HepG2 (cell line): ENCODE measurements around the gene OSCP1. TPM values are rescaled to one million over a fixed set of nuclear protein-coding genes. Genes with fewer than 3 reads are reported as not detected.

Experiments
- RORA ChIP-seq: sonication (generic); formaldehyde crosslinking; IDR thresholded peaks from 2 replicates; pipeline ENCODE4 v1.5.0; 2020; ENCODE audit warnings: mild to moderate bottlenecking, missing genetic modification reagents, moderate library complexity
- SUZ12 ChIP-seq: fragments of 150-350 bp; IDR thresholded peaks from 2 replicates; pipeline ENCODE4 v1.6.1; 2014; ENCODE audit warnings: low read depth, low read length
- XRCC5 ChIP-seq: fragments of 200-400 bp; formaldehyde crosslinking; optimal IDR thresholded peaks from 2 replicates; pipeline ENCODE3; 2017; ENCODE audit warnings: mild to moderate bottlenecking, low read length
- ZBTB42 ChIP-seq: sonication (generic); formaldehyde crosslinking; IDR thresholded peaks from 2 replicates; pipeline ENCODE4 v1.5.0; 2020; ENCODE audit warnings: mild to moderate bottlenecking, missing genetic modification reagents
- ZNF496 ChIP-seq: sonication (generic); formaldehyde crosslinking; IDR thresholded peaks from 2 replicates; pipeline ENCODE4 v1.8.1; 2023; ENCODE audit warnings: mild to moderate bottlenecking, moderate library complexity, missing genetic modification reagents; ENCODE audit not compliant: insufficient replicate concordance
- ZNF564 ChIP-seq: sonication (generic); formaldehyde crosslinking; IDR thresholded peaks from 2 replicates; pipeline ENCODE4 v1.8.1; 2023; ENCODE audit warnings: mild to moderate bottlenecking, missing genetic modification reagents
- ZNF607 ChIP-seq: sonication (generic); formaldehyde crosslinking; IDR thresholded peaks from 2 replicates; pipeline ENCODE4 v1.5.1; 2020; ENCODE audit warnings: missing genetic modification reagents, mild to moderate bottlenecking, borderline replicate concordance
- ZZZ3 ChIP-seq: sonication (generic); formaldehyde crosslinking; IDR thresholded peaks from 2 replicates; pipeline ENCODE4 v1.4.0; 2020; ENCODE audit warnings: missing genetic modification reagents, mild to moderate bottlenecking, borderline replicate concordance
- polyA plus RNA-seq, 8 experiments: library from polyadenylated mRNA; depleted of rRNA in 3 of 8; stranded (reverse) in 7 of 8; unstranded in 1 of 8; fragments of >200 nt; fragmentation: Illumina TruSeq in 4 of 8; extraction: Trizol in 4 of 8; gene quantifications; 2 replicates each; pipeline versions ENCODE4 v1.2.1 to v1.2.3, GENCODE V29; 2011 to 2016; ENCODE audit warnings: low read depth in 4 of 8, missing spikeins in 1 of 8, mixed read lengths in 1 of 8; ENCODE audit not compliant: insufficient read depth in 1 of 8
- total RNA-seq, 5 experiments: library from RNA; depleted of rRNA; stranded (reverse); fragments of >200 nt; fragmentation: Illumina TruSeq; extraction: Trizol; gene quantifications; 2 replicates each; pipeline ENCODE4 v1.2.3, GENCODE V29; 2016; ENCODE audit warnings: low read depth in 1 of 5
- TF ChIP-seq, protein P1 (sequence below), 2 experiments: sonication (generic) in 1 of 2; formaldehyde crosslinking in 1 of 2; IDR thresholded peaks; 2 replicates each; pipeline versions ENCODE4 v1.6.1 to v1.9.0; 2014 to 2022; ENCODE audit warnings: antibody characterized with exemption in 1 of 2, borderline replicate concordance in 1 of 2, inconsistent platforms in 1 of 2, low read depth in 1 of 2, missing genetic modification reagents in 1 of 2
- TF ChIP-seq, protein P2 (sequence below): sonication (generic); formaldehyde crosslinking; IDR thresholded peaks from 2 replicates; pipeline ENCODE4 v1.8.0; 2022; ENCODE audit warnings: mild to moderate bottlenecking, missing genetic modification reagents
- TF ChIP-seq, protein P3 (sequence below): sonication (generic); formaldehyde crosslinking; IDR thresholded peaks from 2 replicates; pipeline ENCODE4 v1.4.0; 2020; ENCODE audit warnings: mild to moderate bottlenecking, missing genetic modification reagents

The OSCP1 gene
- total and polyA plus RNA-seq, 2 of the 13 experiments (the other 11 are each of a cell fraction or from before 2014, with no cell fraction given): 0.60 to 0.84 TPM

DNA sequence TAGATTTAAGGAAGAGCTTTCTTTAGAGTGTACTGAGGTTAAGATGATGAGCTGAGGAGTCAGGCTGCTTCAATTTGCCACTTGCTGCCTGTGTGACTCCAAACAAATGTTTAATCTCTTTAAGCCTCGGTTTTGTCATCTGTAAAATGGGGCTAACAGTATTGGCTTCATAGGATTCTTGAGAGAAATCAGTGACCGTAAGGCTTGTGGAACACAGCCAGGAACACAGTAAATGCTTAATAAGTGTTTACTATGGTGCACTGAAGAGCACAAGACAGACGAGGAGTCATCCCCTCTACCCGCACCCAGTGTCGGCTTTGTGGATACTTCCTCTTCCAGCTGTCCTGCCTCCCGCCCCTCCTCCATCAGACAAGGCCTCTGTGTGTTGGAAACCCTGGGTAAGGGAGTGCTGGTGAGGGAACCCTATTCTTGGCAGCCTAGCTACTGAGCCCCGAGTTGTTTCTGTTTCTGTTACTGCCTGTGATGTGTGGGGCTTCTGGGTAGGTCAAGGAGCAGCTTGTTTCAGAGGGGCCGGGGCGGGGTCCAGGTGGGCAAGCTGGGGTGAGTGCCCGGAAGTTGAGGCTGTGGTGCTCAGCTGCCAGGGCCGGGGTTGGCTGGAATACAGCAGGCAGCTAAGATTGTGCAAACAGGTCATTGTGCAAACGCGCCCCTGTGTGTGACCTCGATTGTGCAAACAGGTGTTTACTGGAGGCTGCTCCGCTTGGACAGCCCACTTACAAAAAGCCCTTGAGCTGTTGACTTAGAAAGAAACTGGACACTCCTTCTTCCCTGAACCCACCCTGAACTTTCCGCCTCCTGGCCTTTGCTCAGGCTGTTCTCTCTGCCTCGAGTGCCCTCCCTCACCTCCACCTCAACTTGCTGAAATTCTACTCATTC, 36.4 kb upstream of the OSCP1 start (continued):
- TF ChIP-seq, protein P1, sequence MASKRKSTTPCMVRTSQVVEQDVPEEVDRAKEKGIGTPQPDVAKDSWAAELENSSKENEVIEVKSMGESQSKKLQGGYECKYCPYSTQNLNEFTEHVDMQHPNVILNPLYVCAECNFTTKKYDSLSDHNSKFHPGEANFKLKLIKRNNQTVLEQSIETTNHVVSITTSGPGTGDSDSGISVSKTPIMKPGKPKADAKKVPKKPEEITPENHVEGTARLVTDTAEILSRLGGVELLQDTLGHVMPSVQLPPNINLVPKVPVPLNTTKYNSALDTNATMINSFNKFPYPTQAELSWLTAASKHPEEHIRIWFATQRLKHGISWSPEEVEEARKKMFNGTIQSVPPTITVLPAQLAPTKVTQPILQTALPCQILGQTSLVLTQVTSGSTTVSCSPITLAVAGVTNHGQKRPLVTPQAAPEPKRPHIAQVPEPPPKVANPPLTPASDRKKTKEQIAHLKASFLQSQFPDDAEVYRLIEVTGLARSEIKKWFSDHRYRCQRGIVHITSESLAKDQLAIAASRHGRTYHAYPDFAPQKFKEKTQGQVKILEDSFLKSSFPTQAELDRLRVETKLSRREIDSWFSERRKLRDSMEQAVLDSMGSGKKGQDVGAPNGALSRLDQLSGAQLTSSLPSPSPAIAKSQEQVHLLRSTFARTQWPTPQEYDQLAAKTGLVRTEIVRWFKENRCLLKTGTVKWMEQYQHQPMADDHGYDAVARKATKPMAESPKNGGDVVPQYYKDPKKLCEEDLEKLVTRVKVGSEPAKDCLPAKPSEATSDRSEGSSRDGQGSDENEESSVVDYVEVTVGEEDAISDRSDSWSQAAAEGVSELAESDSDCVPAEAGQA (IDR thresholded peaks at IDR 0.05; ENCODE audit: low read depth): 0 out of 2 replicates have a peak, but pooled peaks have one; percentile 54
- TF ChIP-seq, protein P1 (CRISPR knock-in tag; IDR thresholded peaks at IDR 0.05; ENCODE audit: borderline replicate concordance): no peak; the same call in 1 of the 2 replicates
- TF ChIP-seq ZNF564 (CRISPR knock-in tag): peak; percentile 88
- 0 out of 2 replicates have a peak, but pooled peaks have one; percentile 76 for TF ChIP-seq ZBTB42 (CRISPR knock-in tag)
- TF ChIP-seq, protein P2, sequence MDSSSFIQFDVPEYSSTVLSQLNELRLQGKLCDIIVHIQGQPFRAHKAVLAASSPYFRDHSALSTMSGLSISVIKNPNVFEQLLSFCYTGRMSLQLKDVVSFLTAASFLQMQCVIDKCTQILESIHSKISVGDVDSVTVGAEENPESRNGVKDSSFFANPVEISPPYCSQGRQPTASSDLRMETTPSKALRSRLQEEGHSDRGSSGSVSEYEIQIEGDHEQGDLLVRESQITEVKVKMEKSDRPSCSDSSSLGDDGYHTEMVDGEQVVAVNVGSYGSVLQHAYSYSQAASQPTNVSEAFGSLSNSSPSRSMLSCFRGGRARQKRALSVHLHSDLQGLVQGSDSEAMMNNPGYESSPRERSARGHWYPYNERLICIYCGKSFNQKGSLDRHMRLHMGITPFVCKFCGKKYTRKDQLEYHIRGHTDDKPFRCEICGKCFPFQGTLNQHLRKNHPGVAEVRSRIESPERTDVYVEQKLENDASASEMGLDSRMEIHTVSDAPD (CRISPR knock-in tag): no peak; the same call in 1 of the 2 replicates
- 0 out of 2 replicates have a peak, but pooled peaks have one; percentile 28 for TF ChIP-seq ZZZ3 (CRISPR knock-in tag)
- peak; percentile 68; the same call in 1 of the 2 replicates for TF ChIP-seq ZNF607
- no peak for TF ChIP-seq ZNF496 (CRISPR knock-in tag)
- no peak for TF ChIP-seq RORA (CRISPR knock-in tag)
- no peak for TF ChIP-seq SUZ12
- TF ChIP-seq, protein P3, sequence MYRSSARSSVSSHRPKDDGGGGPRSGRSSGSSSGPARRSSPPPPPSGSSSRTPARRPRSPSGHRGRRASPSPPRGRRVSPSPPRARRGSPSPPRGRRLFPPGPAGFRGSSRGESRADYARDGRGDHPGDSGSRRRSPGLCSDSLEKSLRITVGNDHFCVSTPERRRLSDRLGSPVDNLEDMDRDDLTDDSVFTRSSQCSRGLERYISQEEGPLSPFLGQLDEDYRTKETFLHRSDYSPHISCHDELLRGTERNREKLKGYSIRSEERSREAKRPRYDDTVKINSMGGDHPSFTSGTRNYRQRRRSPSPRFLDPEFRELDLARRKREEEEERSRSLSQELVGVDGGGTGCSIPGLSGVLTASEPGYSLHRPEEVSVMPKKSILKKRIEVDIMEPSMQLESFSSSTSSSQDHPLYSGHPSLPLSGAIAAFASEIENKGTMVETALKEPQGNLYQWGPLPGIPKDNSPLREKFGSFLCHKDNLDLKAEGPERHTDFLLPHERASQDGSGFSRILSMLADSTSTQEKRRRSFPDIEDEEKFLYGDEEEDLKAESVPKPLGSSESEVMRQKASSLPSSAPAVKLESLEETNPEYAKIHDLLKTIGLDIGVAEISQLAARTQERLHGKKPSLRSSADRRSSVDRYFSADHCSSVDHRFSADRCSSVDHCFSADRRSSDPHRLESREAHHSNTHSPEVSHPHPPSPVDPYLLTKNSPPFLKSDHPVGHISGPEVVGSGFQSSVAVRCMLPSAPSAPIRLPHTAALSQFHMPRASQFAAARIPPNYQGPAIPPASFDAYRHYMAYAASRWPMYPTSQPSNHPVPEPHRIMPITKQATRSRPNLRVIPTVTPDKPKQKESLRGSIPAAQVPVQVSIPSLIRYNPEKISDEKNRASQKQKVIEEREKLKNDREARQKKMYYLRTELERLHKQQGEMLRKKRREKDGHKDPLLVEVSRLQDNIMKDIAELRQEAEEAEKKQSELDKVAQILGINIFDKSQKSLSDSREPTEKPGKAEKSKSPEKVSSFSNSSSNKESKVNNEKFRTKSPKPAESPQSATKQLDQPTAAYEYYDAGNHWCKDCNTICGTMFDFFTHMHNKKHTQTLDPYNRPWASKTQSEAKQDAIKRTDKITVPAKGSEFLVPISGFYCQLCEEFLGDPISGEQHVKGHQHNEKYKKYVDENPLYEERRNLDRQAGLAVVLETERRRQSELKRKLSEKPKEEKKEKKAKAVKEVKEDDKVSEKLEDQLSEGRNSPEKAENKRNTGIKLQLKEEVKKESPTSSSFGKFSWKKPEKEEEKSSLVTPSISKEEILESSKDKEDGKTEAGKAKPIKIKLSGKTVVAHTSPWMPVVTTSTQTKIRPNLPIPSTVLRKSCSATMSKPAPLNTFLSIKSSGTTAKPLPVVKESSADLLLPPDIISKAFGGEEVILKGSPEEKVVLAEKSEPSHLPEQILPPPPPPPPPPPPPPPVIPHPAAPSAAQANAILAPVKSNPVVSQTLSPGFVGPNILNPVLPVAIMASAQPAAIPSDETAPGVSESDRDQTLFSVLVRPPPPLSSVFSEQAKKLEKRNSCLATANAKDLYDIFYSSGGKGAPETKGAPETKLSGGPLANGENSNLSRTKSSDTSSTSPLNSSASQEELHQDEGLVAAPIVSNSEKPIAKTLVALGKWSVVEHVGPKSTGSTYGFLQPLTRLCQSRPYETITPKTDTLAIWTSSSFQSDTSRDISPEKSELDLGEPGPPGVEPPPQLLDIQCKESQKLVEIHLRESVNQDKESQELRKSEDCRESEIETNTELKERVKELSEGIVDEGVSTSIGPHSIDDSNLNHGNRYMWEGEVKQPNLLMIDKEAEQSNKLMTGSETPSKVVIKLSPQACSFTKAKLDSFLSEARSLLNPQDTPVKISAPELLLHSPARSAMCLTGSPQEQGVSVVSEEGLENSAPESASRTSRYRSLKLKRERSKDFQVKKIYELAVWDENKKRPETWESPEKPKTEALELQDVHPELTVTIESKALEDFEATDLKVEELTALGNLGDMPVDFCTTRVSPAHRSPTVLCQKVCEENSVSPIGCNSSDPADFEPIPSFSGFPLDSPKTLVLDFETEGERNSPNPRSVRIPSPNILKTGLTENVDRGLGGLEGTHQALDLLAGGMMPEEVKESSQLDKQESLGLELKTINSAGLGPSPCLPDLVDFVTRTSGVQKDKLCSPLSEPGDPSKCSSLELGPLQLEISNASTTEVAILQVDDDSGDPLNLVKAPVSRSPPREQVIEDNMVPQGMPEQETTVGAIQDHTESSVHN (CRISPR knock-in tag): peak; percentile 61; the same call in 1 of the 2 replicates
- TF ChIP-seq XRCC5: peak; percentile 50
